DMS53 treated with DMSO at 0.1 percent for 48 hours (cell line): ENCODE measurements around the gene EMP2.

ENCODE experiments used
- DNase-seq: peaks from one replicate; lab custom pipeline; 2025; ENCODE audit not compliant: unreplicated experiment; lab: John Stamatoyannopoulos, UW

EMP2 gene

DNA sequence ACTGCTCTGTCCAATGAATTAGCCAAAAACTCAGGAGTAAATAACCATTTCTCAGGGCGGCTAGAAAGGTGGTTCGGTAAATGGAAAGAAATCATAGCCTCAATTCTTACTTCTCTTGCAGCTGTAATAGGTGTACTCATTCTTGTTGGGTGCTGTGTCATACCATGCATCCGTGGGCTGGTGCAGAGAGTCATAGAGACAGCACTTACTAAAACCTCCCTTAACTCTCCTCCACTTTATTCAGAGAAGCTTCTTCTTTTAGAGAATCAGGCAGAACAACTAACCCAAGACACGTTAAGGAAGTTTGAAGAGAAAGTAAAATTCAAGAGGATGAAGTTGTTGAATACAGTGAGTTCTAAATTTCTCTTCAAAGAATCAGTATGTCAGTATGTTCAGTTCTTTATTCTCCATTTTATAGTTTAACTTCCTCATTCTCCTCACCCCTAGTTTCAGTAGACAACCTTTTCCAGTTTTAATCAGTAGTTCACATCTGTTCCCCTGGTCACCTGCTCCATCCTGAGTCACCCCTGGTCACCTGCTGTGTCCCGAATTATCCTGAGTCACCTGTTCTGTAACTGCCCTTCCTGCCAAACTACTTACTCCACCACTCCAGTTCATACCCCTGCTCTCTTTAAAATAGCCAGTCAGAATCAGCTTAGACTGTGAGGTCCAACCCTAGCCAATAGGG, 85.9 kb downstream of the EMP2 start:
- no peak for DNase-seq

DNA sequence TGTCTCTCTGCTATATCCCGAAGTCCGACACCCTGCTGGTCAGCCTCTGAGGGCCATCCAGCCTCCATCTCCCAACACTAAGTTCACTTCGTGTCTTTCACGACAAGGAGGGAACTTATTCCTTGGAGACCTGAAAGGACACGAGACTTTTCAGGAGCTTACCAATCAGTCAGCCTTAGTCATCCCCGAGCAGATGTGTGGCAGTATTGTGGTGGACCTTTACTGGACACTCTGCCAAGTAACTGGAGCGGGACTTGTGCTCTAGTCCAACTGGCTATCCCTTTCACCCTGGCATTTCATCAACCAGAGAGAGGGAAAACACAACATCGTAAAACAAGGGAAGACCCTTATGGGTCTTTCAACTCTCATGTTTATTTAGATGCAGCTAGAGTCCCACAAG, 87.1 kb downstream of the EMP2 start:
- DNase-seq = no peak

DNA sequence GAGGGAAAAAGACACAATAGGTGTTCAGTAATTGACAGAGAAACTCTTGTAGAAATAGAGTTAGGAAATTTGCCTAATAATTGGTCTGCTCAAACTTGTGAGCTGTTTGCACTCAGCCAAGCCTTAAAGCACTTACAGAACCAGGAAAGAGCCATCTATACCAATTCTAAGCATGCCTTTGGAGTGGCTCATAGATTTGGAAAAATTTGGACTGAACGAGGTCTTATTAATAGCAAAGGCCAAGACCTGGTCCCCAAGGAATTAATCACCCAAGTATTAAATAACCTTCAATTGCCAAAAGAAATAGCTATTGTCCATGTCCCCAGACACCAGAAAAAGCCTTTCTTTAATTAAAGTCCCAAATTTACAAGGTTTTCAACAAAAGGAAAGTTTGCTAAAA, 90.3 kb downstream of the EMP2 start:
- DNase-seq = no peak

DNA sequence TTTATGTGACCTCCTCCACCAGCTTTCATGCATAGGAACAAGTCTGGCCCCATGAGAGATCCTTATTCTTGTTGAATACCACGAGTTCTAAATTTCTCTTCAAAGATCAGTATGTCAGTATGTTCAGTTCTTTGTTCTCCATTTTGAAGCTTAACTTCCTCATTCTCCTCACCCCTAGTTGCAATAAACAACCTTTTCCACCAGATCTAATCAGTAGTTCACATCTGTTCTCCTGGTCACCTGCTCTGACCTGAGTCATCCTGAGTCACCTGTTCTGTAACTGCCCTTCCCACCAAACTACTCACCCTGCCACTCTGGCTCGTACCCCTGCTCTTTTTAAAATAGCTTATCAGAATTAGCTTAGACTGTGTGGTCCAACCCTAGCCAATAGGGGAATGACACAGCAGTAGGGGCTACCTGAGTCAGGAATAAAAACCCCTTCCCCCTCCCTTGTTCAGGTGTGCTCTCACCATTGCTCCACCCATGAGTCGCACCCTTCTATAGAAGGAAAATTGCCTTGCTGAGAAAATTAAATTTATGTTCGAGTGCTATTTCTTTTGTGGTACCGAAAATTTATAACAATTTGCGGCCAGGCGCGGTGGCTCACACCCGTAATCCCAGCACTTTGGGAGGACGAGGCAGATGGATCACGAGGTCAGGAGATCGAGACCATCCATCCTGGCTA, 94.6 kb downstream of the EMP2 start:
- DNase-seq = no peak

DNA sequence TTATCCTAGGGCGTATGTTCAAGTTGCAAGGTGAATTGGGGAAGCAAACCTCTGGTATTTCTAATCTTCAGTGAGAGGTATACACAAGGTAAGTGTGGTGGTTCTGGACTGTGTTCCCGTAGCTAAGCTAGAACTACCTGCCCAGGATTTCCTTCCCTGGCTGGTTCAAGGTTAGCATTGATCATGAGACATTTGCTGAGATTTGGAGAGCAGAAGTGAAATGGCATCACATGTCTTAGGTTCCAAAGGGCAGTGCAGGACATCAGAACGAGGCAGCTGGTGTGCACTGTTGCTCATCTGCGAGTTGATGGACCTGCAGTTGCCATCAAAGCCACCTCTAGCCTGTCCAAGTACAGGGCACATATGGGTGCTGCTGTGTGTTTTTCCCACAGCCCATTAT, 95.2 kb downstream of the EMP2 start:
- no peak for DNase-seq

DNA sequence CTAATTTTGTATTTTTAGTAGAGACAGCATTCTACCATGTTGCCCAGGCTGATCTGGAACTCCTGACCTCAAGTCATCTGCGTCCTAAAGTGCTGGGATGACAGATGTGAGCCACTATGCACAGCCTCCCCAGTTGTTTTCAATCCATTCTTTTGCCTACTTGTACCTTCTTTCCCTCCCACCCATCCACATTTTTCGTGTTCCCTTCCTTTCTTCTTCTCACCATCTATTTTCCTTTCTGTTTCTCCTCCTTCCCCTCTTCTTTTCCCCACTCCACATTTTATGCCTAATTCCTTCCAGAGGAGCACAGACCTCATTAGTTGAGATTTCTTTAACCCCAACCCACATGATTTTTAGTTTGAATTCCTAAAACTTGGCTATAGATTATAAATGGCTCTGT, 100.2 kb downstream of the EMP2 start:
- no peak for DNase-seq
